22Rv1 (cell line): Measurements from ENCODE around the gene BCHE.

Experiments used
- CTCF ChIP-seq: fragments of 450-650 bp; IDR thresholded peaks from 2 replicates; pipeline ENCODE4 v1.5.1; 2017; ENCODE audit warnings: mild to moderate bottlenecking
- ZFX ChIP-seq: fragments of 450-650 bp; IDR thresholded peaks from 2 replicates; pipeline ENCODE4 v1.6.1; 2017; ENCODE audit warnings: antibody characterized with exemption, borderline replicate concordance

GRCh38 chr3:165816209-165816608 lies 21.0 kb downstream of the BCHE start:
- TF ChIP-seq CTCF (no peak), ZFX (no peak)
